PC-3 (cell line): Measurements from ENCODE around the gene ZNF831.

Source experiments
- CTCF ChIP-seq: fragments of 300-600 bp; sonication (generic); conservative IDR thresholded peaks from 2 replicates; pipeline ENCODE4 v1.5.1; 2017; ENCODE audit warnings: antibody characterized with exemption, low read depth, mild to moderate bottlenecking, low read length
- EZH2 ChIP-seq: fragments of 300-600 bp; sonication (generic); IDR thresholded peaks from one replicate; pipeline ENCODE4 v1.6.1; 2017; ENCODE audit warnings: antibody characterized with exemption, mild to moderate bottlenecking, low read length; ENCODE audit not compliant: unreplicated experiment
- EZH2phosphoT487 ChIP-seq: fragments of 300-600 bp; sonication (generic); IDR thresholded peaks from 2 replicates; pipeline ENCODE4 v1.6.1; 2018; ENCODE audit warnings: mild to moderate bottlenecking, antibody characterized with exemption, low read length, borderline replicate concordance

GRCh38 chr20:59135093-59135492 is 28.5 kb upstream of the ZNF831 start:
- TF ChIP-seq CTCF (no peak), EZH2 (no peak), EZH2phosphoT487 (no peak)
